ENCODE results near the gene MLLT3.

MLLT3 gene

GRCh38 chr9:20564650-20565049 lies 57.6 kb downstream of the MLLT3 start:
- H3F3A ChIP-seq (ENCODE audit: insufficient read depth, low read length), result no peaks in the 10 kb centered on the region
- H3K79me2 ChIP-seq (ENCODE audit: low read length), result peaks cover 69% of the 10 kb centered on the region
- no peak overlapping the region for H3K4me2 ChIP-seq (ENCODE audit: low read depth, low read length)
- no peaks in the 10 kb centered on the region for H3K9me2 ChIP-seq (replicated peaks; ENCODE audit: insufficient read depth, low read length)
- H3K36me3 ChIP-seq (replicated peaks; ENCODE audit: insufficient read depth, low read length), result no peaks in the 10 kb centered on the region
- H3K4me1 ChIP-seq (ENCODE audit: low read length), result peaks cover 12% of the 10 kb centered on the region; the same call in 1 of the 2 replicates
- no peaks in the 10 kb centered on the region for H3K9me3 ChIP-seq (replicated peaks; ENCODE audit: insufficient read depth, low read length)
- no peak overlapping the region for H3K9ac ChIP-seq (ENCODE audit: low read length)
- DNase-seq, result no peak
- no peaks in the 10 kb centered on the region for H3K27me3 ChIP-seq (replicated peaks; ENCODE audit: insufficient read depth, low read length)
- no peaks in the 10 kb centered on the region for H4K20me1 ChIP-seq (ENCODE audit: insufficient read depth, low read length)
- no peak overlapping the region for H3K4me3 ChIP-seq (ENCODE audit: low read length)
- no peak overlapping the region for H2AFZ ChIP-seq (ENCODE audit: low read length)
- no peak overlapping the region for H3K27ac ChIP-seq (ENCODE audit: low read length)
- TF ChIP-seq CTCF (IDR thresholded peaks at IDR 0.05; ENCODE audit: low read length) (no peak), EZH2 (optimal IDR thresholded peaks at IDR 0.05; ENCODE audit: low read depth, low read length) (no peak), EZH2phosphoT487 (IDR thresholded peaks at IDR 0.05; ENCODE audit: low read length) (no peak)

GRCh38 chr9:20563917-20564316 lies 58.4 kb downstream of the MLLT3 start:
- H3K9ac ChIP-seq (ENCODE audit: low read length), result no peak overlapping the region

GRCh38 chr9:20562051-20562450 lies 60.2 kb downstream of the MLLT3 start:
- no peak for DNase-seq
- Histone ChIP-seq H3K9me2 (replicated peaks; ENCODE audit: insufficient read depth, low read length) (no peaks in the 10 kb centered on the region), H3K4me1 (ENCODE audit: low read length) (peaks cover 12% of the 10 kb centered on the region; the same call in 1 of the 2 replicates), H2AFZ (ENCODE audit: low read length) (no peak overlapping the region), H3K4me2 (ENCODE audit: low read depth, low read length) (no peak overlapping the region), H3K9me3 (replicated peaks; ENCODE audit: insufficient read depth, low read length) (no peaks in the 10 kb centered on the region), H3F3A (ENCODE audit: insufficient read depth, low read length) (no peaks in the 10 kb centered on the region), H3K36me3 (replicated peaks; ENCODE audit: insufficient read depth, low read length) (no peaks in the 10 kb centered on the region), H3K9ac (ENCODE audit: low read length) (no peak overlapping the region), H3K27ac (ENCODE audit: low read length) (no peak overlapping the region), H3K27me3 (replicated peaks; ENCODE audit: insufficient read depth, low read length) (no peaks in the 10 kb centered on the region), H4K20me1 (ENCODE audit: insufficient read depth, low read length) (no peaks in the 10 kb centered on the region), H3K79me2 (ENCODE audit: low read length) (peaks cover 64% of the 10 kb centered on the region), H3K4me3 (ENCODE audit: low read length) (no peak overlapping the region)
- no peak for TF ChIP-seq EZH2phosphoT487 (IDR thresholded peaks at IDR 0.05; ENCODE audit: low read length)

More at GRCh38 chr9:20563917-20564316, 58.4 kb downstream of the MLLT3 start:
- H3K4me1 ChIP-seq (ENCODE audit: low read length), result peaks cover 12% of the 10 kb centered on the region; the same call in 1 of the 2 replicates
- no peaks in the 10 kb centered on the region for H3K9me3 ChIP-seq (replicated peaks; ENCODE audit: insufficient read depth, low read length)
- no peaks in the 10 kb centered on the region for H3K27me3 ChIP-seq (replicated peaks; ENCODE audit: insufficient read depth, low read length)
- no peak overlapping the region for H3K27ac ChIP-seq (ENCODE audit: low read length)
- H4K20me1 ChIP-seq (ENCODE audit: insufficient read depth, low read length), result no peaks in the 10 kb centered on the region
- no peak for DNase-seq
- no peaks in the 10 kb centered on the region for H3F3A ChIP-seq (ENCODE audit: insufficient read depth, low read length)
- no peaks in the 10 kb centered on the region for H3K9me2 ChIP-seq (replicated peaks; ENCODE audit: insufficient read depth, low read length)
- TF ChIP-seq CTCF (IDR thresholded peaks at IDR 0.05; ENCODE audit: low read length) (no peak), EZH2 (optimal IDR thresholded peaks at IDR 0.05; ENCODE audit: low read depth, low read length) (no peak), EZH2phosphoT487 (IDR thresholded peaks at IDR 0.05; ENCODE audit: low read length) (no peak)
- peaks cover 65% of the 10 kb centered on the region for H3K79me2 ChIP-seq (ENCODE audit: low read length)
- no peak overlapping the region for H2AFZ ChIP-seq (ENCODE audit: low read length)
- no peak overlapping the region for H3K4me2 ChIP-seq (ENCODE audit: low read depth, low read length)
- no peaks in the 10 kb centered on the region for H3K36me3 ChIP-seq (replicated peaks; ENCODE audit: insufficient read depth, low read length)
- no peak overlapping the region for H3K4me3 ChIP-seq (ENCODE audit: low read length)

GRCh38 chr9:20561531-20561930 lies 60.8 kb downstream of the MLLT3 start:
- H3K4me1 ChIP-seq (ENCODE audit: low read length), result peaks cover 12% of the 10 kb centered on the region; the same call in 1 of the 2 replicates
- no peak overlapping the region for H3K4me2 ChIP-seq (ENCODE audit: low read depth, low read length)
- no peaks in the 10 kb centered on the region for H3F3A ChIP-seq (ENCODE audit: insufficient read depth, low read length)
- no peaks in the 10 kb centered on the region for H3K27me3 ChIP-seq (replicated peaks; ENCODE audit: insufficient read depth, low read length)
- no peaks in the 10 kb centered on the region for H4K20me1 ChIP-seq (ENCODE audit: insufficient read depth, low read length)
- H3K9me3 ChIP-seq (replicated peaks; ENCODE audit: insufficient read depth, low read length), result no peaks in the 10 kb centered on the region
- H3K9ac ChIP-seq (ENCODE audit: low read length), result no peak overlapping the region
- H3K4me3 ChIP-seq (ENCODE audit: low read length), result no peak overlapping the region
- H3K36me3 ChIP-seq (replicated peaks; ENCODE audit: insufficient read depth, low read length), result no peaks in the 10 kb centered on the region
- no peak overlapping the region for H3K27ac ChIP-seq (ENCODE audit: low read length)
- no peak for DNase-seq
- peaks cover 64% of the 10 kb centered on the region for H3K79me2 ChIP-seq (ENCODE audit: low read length)
- H3K9me2 ChIP-seq (replicated peaks; ENCODE audit: insufficient read depth, low read length), result no peaks in the 10 kb centered on the region
- no peak overlapping the region for H2AFZ ChIP-seq (ENCODE audit: low read length)
- no peak for TF ChIP-seq CTCF (IDR thresholded peaks at IDR 0.05; ENCODE audit: low read length)
- TF ChIP-seq EZH2phosphoT487 (IDR thresholded peaks at IDR 0.05; ENCODE audit: low read length), result no peak
- TF ChIP-seq EZH2 (optimal IDR thresholded peaks at IDR 0.05; ENCODE audit: low read depth, low read length), result no peak

Data from MM.1S (cell line).